ENCODE results near the gene LRRTM3. TPM values are rescaled to one million over a fixed set of nuclear protein-coding genes. Genes with fewer than 3 reads are reported as not detected.

Gene LRRTM3
- total RNA-seq, 2 donors from 2014 or later: not detected

DNA sequence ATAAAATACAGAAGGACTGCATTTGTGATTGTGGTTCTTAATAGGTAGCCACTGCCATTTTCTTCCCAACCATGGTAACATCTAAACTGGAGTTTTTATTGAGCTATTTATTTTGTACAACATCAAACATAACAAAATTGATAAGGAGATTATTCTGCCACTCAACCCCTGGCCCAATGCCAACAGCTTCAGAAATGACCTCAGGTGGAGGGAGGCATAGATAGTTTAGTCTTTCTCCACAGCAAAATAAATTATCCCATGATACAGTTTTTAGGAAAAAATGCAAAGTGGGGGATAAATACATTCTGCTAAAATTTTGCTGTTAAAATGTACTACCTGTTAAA is 57.6 kb downstream of the LRRTM3 start:
- H3K36me3 Mint-ChIP-seq: no peaks in the 10 kb centered on the region
- no peak overlapping the region for H3K27ac Mint-ChIP-seq
- no peak for DNase-seq (ENCODE audit: low spot score in 2 of 2)
- no peak for ATAC-seq
- peaks cover 6 to 18% of the 10 kb centered on the region in 2 donors for H3K9me3 Mint-ChIP-seq

- no peak overlapping the region for H3K27ac Mint-ChIP-seq
- no peak for ATAC-seq
Observed at GRCh38 chr10:66990143-66990830, 64.5 kb downstream of the LRRTM3 start.

DNA sequence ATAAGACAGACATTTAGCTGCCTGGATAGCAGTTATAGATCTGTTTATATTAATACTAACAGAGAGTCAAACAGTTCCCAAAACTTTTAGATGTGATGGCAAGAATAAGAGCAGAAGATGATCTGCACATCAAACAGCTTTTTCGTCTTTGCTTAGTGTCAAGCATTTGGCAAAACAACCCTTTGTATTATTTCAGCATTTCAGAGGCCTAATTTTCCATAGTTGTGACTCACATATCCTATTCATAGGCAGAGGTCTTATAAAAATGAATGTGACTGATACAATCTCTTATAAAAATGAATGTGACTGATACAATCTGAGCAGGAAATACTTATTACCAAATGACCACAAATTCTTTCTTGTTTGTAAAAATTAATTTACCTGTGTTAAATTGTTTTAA is 71.2 kb downstream of the LRRTM3 start:
- Mint-ChIP-seq H3K27ac (no peak overlapping the region), H3K9me3 (peaks cover 0 to 4% of the 10 kb centered on the region in 2 donors), H3K36me3 (no peaks in the 10 kb centered on the region)
- no peak for ATAC-seq
- DNase-seq (ENCODE audit: low spot score in 2 of 2): no peak

More at GRCh38 chr10:66990143-66990830, 64.5 kb downstream of the LRRTM3 start:
- H3K36me3 Mint-ChIP-seq: no peaks in the 10 kb centered on the region
- DNase-seq (ENCODE audit: low spot score in 2 of 2): no peak
- peaks cover 6% of the 10 kb centered on the region in 2 donors for H3K9me3 Mint-ChIP-seq

DNA sequence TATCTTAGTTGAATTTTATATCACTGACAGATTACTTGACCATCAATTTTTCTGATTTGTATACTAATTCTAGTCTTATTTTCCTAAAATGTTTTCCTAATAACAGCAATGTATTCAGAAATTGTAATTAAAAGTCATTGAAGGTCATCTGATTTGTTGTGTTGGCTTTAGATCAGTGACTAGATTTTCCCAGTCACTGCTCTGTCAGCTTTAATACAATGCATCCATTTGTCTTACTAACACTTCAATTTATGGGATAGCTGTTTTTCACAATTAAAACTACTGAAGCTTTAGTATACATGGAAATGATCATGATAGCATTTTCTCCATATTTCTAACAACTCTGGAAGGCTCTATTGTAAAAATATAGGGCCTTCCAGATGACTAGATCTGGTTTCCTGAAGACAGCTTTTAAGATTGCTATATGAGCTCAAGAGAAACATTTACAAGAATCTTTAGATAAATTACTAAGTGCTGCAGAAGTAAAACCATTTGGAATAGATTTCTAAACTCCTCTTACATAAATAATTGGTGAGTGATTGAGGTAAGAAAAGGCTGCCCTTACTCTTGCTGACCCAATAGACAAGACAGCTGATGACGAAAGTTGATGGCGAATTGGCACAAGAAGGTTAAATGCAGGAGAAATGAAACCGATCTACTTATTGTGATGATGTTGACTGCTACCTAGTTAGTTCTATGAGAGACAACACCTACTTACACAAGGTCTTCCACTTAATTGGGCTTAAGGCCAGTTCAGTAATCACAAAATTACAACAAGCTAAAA is 74.1 kb downstream of the LRRTM3 start:
- DNase-seq (ENCODE audit: low spot score in 2 of 2) (no peak), ATAC-seq (no peak)
- Mint-ChIP-seq H3K9me3 (peaks cover 0 to 4% of the 10 kb centered on the region in 2 donors), H3K36me3 (no peaks in the 10 kb centered on the region), H3K27ac (no peak overlapping the region)

DNA sequence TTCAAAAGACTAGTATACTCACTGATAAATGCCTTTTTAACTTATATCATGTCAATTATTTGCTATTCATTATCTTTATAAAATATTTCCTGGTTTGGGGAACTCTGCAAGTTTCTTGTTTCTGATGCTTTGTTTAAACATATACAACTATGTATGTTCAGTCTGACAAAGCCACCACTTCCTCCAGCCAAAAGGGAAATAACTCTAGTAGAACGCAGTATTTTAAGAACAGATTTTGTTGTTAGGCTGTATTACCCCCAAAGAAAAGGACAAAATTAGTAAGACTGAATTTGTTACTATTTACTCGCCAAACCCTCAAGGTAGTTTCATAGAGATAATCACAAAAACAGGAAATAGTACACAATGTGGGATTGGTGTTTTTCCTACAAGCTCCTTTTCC is 78.9 kb downstream of the LRRTM3 start:
- ATAC-seq: no peak
- Mint-ChIP-seq H3K36me3 (no peaks in the 10 kb centered on the region), H3K27ac (no peak overlapping the region), H3K9me3 (peaks cover 0 to 4% of the 10 kb centered on the region in 2 donors)
- DNase-seq (ENCODE audit: low spot score in 2 of 2): no peak

DNA sequence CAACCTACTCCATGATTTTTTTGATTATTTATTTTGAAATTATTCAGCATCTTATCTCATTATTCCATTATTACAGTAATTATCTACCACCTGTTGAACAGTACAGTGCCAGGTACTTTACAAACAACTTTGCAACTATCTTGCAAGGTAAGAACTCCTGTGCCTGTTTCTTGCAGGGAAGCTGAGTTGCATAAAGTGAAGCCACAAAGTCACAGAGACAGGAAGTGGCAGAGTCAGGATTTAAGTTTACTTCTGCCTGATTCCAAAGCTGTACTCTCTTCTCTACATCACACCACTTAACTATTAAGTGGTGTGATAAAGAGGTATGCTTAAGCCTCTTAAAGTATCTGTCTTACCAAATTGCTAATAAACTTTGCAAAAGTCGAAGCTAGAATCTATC is 80.1 kb downstream of the LRRTM3 start:
- ATAC-seq (no peak), DNase-seq (ENCODE audit: low spot score in 2 of 2) (no peak)
- Mint-ChIP-seq H3K27ac (no peak overlapping the region), H3K36me3 (no peaks in the 10 kb centered on the region), H3K9me3 (peaks cover 0 to 4% of the 10 kb centered on the region in 2 donors)

DNA sequence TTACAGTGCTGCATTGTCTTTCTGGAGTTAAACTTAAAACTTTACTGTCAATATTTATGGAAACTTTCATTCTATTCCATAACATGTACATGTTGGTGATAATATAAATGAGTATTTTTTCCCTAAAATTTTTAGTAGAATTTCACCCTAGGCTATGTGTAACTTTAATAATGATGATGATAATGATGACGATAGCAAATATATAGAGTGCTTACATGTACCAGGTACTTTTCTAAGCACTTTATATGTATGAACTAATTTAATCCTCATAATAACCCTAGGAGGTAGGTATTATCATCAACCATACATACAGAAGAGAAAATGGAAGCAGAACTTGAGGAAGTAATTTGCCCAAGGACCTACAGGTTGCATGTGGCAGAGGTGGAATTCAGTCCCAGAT is 85.6 kb downstream of the LRRTM3 start:
- ATAC-seq: no peak

GRCh38 chr10:67011981-67012380 is 86.1 kb downstream of the LRRTM3 start:
- ATAC-seq: no peak
- Mint-ChIP-seq H3K36me3 (no peaks in the 10 kb centered on the region), H3K27ac (no peak overlapping the region), H3K9me3 (no peaks in the 10 kb centered on the region)
- no peak for DNase-seq (ENCODE audit: low spot score in 2 of 2)

More for the DNA sequence above, 85.6 kb downstream of the LRRTM3 start:
- H3K27ac Mint-ChIP-seq: no peak overlapping the region
- DNase-seq (ENCODE audit: low spot score in 2 of 2): no peak
- H3K36me3 Mint-ChIP-seq: no peaks in the 10 kb centered on the region
- no peaks in the 10 kb centered on the region for H3K9me3 Mint-ChIP-seq

DNA sequence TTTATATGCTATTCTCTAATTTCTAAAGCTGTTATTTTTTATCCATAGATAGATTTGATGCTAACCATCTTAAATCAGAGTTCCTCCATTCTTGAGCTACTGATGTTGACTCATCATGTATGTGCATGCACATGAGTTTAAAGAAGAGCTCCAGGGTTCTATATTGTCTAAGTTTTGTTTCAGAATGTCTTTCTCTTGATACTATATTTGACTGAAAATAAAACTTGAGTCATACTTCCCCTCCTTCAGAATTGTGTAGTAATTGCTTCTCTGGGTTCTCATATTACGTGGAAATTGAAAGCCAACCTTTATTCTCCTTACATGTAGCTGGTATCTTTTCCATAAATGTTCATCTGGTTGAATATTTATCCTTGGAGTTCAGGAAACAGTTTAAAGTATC is 89.4 kb downstream of the LRRTM3 start:
- H3K27ac Mint-ChIP-seq: no peak overlapping the region

GRCh38 chr10:67017218-67017617 is 91.4 kb downstream of the LRRTM3 start:
- Mint-ChIP-seq H3K27ac (no peak overlapping the region), H3K9me3 (peaks cover 5 to 10% of the 10 kb centered on the region in 2 donors), H3K36me3 (no peaks in the 10 kb centered on the region)
- no peak for ATAC-seq
- DNase-seq (ENCODE audit: low spot score in 2 of 2): no peak

More for the DNA sequence above, 89.4 kb downstream of the LRRTM3 start:
- H3K36me3 Mint-ChIP-seq: no peaks in the 10 kb centered on the region
- ATAC-seq (peak in 1 of 2 donors; percentile 82), DNase-seq (ENCODE audit: low spot score in 2 of 2) (no peak)
- peaks cover 0 to 4% of the 10 kb centered on the region in 2 donors for H3K9me3 Mint-ChIP-seq

- DNase-seq (ENCODE audit: low spot score in 2 of 2): no peak
- ATAC-seq: no peak
- no peak overlapping the region for H3K27ac Mint-ChIP-seq
- H3K36me3 Mint-ChIP-seq: no peaks in the 10 kb centered on the region
- peaks cover 5 to 13% of the 10 kb centered on the region in 2 donors for H3K9me3 Mint-ChIP-seq
Observed at GRCh38 chr10:67022099-67022498, 96.3 kb downstream of the LRRTM3 start.

DNA sequence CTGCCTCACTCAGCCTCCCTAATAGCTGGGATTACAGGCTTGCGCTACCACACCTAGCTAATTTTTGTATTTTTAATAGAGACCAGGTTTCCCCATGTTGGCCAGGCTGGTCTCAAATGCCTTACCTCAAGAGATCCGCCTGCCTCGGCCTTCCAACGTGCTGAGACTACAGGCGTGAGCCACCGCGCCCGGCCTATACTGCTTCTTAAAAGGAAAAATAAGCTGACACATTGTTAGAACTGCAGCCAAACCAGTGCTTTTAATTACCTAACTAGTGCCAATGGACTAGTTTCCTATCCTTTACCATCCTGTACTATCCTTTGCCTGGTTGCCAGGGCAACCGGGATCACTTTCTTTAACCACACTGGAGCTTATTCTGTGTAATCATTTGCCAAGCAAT is 108.0 kb downstream of the LRRTM3 start:
- ATAC-seq: no peak
- Mint-ChIP-seq H3K36me3 (no peaks in the 10 kb centered on the region), H3K27ac (no peak overlapping the region), H3K9me3 (peaks cover 0 to 6% of the 10 kb centered on the region in 2 donors)
- no peak for DNase-seq (ENCODE audit: low spot score in 2 of 2)

GRCh38 chr10:67036808-67037207 is 111.0 kb downstream of the LRRTM3 start:
- Mint-ChIP-seq H3K36me3 (no peaks in the 10 kb centered on the region), H3K27ac (no peak overlapping the region), H3K9me3 (peaks cover 0 to 6% of the 10 kb centered on the region in 2 donors)
- ATAC-seq (no peak), DNase-seq (ENCODE audit: low spot score in 2 of 2) (no peak)

DNA sequence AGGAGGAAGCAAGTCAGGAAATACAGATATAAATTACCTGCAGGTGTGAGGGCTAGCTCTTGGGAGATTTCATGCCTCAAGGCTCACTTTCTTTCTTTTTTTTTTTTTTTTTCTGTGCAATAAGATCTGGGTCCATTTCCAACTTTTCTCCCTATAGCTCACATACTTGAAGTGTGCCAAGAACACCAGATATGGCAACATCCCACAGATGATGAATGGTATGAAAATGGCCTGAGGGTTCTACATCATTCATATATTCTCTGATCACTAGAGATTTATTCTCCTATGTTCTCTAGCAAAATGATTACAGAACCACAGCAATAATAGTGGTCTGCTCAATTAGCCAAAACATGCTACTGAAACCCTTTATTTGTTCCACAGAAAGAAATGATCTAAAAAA is 117.2 kb downstream of the LRRTM3 start:
- peaks cover 0 to 6% of the 10 kb centered on the region in 2 donors for H3K9me3 Mint-ChIP-seq
- no peaks in the 10 kb centered on the region for H3K36me3 Mint-ChIP-seq
- no peak overlapping the region for H3K27ac Mint-ChIP-seq
- ATAC-seq (no peak), DNase-seq (ENCODE audit: low spot score in 2 of 2) (no peak)

DNA sequence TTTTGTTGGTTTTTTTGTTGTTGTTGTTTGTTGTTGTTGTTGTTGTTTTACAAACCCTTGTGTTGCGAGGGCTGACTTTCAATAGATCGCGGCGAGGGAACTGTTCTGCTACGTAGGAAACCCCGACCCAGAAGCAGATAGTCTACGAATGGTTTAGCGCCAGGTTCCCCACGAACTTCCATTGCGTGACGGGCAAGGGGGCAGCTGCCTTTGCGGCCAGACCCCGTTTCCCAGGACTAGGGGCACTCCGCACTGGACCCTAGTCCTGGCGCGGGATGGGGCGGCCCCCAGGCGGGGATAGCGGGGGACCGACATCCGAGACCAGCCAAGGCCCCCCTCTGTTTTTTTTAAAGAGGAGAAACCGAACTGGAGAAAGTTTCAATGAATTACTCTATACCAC is 119.6 kb downstream of the LRRTM3 start:
- DNase-seq (ENCODE audit: low spot score in 2 of 2): no peak
- Mint-ChIP-seq H3K27ac (no peak overlapping the region), H3K9me3 (peaks cover 0 to 6% of the 10 kb centered on the region in 2 donors), H3K36me3 (no peaks in the 10 kb centered on the region)
- no peak for ATAC-seq

- ATAC-seq: no peak
- no peak for DNase-seq (ENCODE audit: low spot score in 2 of 2)
Observed at GRCh38 chr10:67046507-67046906, 120.7 kb downstream of the LRRTM3 start.

DNA sequence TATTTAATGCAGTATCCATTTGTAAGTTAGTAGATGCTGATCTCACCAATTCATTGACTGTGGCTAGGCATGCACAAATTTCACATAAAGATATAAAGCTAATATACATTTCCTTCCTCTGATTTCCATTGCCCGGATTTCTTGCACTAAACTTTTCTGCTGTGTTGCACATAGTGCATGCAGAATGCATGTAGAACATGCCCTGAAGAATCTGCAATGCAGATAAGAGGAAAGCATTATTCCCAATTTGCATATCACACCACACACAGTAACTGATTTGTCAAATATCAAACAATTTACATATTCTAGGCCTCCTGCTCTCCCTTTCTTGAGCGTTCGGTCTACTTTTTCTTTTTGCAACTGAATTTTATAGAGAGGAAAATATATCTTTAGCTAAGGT is 124.2 kb downstream of the LRRTM3 start:
- H3K36me3 Mint-ChIP-seq: no peaks in the 10 kb centered on the region
- DNase-seq (ENCODE audit: low spot score in 2 of 2): no peak
- H3K9me3 Mint-ChIP-seq: peaks cover 0 to 6% of the 10 kb centered on the region in 2 donors
- no peak overlapping the region for H3K27ac Mint-ChIP-seq
- ATAC-seq: no peak

More at GRCh38 chr10:67046507-67046906, 120.7 kb downstream of the LRRTM3 start:
- peaks cover 0 to 6% of the 10 kb centered on the region in 2 donors for H3K9me3 Mint-ChIP-seq
- no peak overlapping the region for H3K27ac Mint-ChIP-seq
- no peaks in the 10 kb centered on the region for H3K36me3 Mint-ChIP-seq

GRCh38 chr10:67050415-67050814 is 124.6 kb downstream of the LRRTM3 start:
- H3K9me3 Mint-ChIP-seq: peaks cover 0 to 6% of the 10 kb centered on the region in 2 donors
- H3K27ac Mint-ChIP-seq: no peak overlapping the region
- ATAC-seq (no peak), DNase-seq (ENCODE audit: low spot score in 2 of 2) (no peak)
- no peaks in the 10 kb centered on the region for H3K36me3 Mint-ChIP-seq

Data from activated naive CD4-positive, alpha-beta T cell treated with anti-CD3 and anti-CD28 coated beads, Interleukin-2, amount 50 U/mL, for 72 hours (primary cell).